HT-29 (cell line): ENCODE measurements around the gene TCEAL4. TPM values are rescaled to one million over a fixed set of nuclear protein-coding genes. Genes with fewer than 3 reads are reported as not detected.
"Not testable (repeated sequence)": the region's sequence is repeated elsewhere in the genome, so short reads cannot be mapped to it uniquely, and the experiment has no call there.

ENCODE experiments used
- DNase-seq: peaks from one replicate; pipeline ENCODE4 v3.0.0-alpha.2; 2015; ENCODE audit warnings: low spot score
- total RNA-seq: library from RNA; depleted of rRNA; stranded (reverse); fragments of >200 nt; shearing (Covaris generic); gene quantifications from 2 replicates; pipeline ENCODE4 v1.2.3, GENCODE V29; 2014

The TCEAL4 gene
- total RNA-seq, 1 experiment from 2014 or later: 3.2 TPM

DNA sequence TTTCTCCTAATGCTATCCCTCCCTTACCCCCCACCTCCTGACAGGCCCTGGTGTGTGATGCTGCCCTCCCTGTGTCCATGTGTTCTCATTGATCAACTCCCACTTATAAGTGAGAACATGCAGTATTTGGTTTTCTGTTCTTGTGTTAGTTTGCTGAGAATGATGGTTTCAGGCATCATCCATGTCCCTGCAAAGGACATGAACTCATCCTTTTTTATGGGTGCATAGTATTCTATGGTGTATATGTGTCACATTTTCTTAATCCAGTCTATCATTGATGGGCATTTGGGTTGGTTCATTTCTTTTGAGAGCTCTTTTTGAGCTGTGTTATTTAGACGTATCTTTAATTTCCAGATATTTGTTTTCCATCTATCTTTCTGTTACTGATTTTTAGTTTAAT, 7.0 kb downstream of the TCEAL4 start:
- not testable (repeated sequence) for DNase-seq

DNA sequence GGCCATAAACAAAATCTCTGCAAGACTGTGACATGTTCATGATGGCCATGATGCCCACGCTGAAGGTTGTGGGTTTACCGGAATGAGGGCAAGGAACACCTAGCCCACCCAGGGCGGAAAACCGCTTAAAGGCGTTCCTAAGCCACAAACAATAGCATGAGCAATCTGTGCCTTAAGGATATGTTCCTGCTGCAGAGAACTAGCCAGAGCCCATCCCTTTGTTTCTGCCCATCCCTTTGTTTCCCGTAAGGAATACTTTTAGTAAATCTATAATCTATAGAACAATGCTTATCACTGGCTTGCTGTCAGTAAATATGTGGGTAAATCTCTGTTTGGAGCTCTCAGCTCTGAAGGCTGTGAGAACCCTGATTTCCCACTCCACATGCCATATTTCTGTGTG, 9.9 kb downstream of the TCEAL4 start:
- not testable (repeated sequence) for DNase-seq

DNA sequence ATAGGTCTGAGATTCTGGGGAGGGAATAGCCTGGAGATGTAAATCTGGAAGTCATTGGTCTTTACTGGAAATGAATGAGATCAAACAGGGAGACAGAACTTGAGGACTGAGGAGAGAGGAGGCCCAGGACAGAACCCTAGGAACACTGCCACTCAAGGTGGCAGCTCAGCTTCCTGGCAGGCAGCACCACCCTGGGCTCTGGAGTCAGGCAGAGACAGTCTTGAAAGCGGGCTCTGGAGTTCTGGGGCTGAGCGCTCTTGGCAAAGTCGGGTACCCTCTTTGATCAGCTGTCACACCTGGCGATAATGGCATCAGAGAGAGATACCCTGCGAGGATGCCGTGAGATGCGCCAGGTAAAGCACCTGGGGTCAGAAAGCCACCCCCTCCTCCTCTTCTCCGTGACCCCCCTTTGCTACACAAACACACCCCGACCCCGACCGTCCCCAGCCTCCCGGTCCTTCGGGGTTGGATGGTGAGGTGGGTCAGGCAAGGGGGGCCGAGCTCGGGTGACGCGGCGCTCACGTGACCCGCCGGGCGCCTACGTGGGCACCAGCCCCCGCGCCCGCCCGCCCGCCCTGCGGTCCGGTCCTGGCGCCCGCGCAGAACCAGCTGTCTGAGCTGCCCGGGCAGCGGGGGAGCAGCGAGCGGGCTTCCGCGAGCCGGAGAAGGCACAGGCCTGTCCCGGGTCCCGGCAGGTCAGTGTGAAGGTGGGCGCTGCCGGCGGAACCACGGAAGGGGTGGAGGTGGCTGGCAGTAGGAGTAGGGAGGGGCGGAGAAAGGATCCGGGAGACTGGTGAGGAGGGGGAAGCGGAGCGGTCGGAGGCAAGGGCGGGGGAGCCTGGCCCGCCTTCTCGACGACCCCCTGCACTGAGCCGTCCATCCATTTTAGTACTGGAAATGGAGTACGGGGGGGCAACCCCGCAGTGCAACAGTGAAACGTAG, 22.3 kb downstream of the TCEAL4 start, which contains the start of gene TCEAL3:
Gene TCEAL3, plus strand, starts transcription at position 600 of the 942 bp plus-strand sequence. CDS start 1,102 bp downstream, outside the sequence.
- peak; percentile 8 for DNase-seq

DNA sequence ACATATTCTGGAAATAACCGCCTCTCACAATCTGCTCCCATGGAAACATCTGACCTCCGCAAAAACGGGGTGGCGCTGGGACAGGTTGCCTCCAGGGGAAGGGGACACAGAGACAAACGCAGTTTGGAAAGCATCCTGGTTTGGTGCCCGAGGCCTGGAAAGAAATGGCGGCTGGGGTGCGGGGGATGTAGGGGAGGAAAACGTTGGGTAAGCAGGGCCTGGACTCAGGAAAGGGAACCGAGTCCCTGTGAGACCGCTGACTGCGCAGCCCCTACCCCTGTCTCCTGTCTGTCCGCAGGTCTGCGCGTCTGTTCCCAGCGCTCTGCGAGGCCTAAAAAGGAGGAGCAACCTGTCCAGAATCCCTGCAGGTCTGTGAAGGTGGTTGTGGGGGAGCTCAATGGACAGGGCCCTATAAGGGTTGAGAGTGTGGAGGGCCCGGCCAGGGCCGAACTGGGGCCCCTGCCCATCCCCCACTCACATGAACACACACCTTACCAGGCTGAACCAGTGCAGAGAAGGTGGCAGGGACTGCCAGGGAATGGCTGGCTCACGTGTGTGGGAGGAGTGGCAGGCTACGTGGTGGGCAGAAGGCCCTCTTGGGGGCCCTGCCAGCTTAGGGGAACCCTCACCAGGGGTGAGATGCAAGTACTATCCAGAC, 23.1 kb downstream of the TCEAL4 start:
- DNase-seq: no peak

DNA sequence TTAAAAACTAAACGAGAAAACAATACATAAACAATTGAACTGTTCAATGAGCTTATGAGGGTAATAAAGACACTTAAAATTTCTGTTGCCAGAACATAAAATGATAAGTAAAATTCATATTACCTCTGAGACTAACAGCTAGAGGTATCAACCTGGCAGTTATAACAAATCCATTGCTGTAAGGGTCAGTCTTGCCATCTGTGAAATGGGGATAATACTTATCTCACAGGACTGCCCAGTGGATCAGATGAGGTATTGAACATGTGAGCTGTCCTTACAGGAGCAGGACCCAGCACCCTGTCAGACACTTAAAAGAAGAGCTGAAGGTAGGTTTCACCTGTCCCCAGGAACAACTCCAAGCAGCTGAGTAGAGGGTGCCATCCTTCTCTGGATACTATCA, 25.0 kb downstream of the TCEAL4 start:
- no peak for DNase-seq

DNA sequence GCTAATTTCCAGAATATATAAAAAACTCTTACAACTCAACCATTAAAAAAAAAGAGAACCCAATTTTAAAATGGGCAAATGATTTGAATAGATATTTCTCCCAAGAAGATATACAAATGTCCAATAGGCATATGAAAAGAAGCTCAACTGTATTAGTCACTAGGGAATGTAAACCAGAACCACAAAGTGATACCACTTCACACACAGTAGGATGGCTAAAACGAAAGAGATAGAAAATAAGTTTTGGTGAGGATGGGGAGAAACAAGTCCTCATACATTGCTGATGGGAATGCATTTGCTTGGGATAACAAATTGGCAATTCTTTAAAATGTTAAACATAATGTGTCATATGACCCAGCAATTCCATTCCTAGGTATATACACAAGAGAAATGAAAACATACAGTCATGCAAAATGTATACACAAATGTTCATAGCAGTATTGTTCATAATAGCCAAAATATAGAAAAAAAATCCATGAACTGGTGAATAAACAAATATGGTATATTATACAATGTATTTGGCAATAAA, 28.1 kb downstream of the TCEAL4 start:
- DNase-seq: no peak

DNA sequence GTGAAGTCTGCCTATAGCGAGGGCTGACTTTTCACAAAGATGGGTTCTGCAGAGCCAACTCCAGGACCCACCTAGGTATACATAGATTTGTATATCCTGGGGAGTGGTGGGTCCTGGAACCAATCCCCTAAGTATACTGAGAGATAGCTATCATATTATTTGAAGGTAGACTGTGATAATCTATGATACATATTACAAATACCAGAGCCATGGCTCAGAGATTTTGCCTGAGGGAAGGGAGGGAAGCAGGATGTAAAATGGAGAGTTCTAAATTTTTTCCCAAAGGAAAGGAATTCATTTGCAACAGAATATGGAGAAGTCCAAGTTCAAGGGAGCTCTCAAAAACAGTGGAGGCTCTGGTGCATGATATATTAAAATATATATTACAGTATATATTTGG, 29.7 kb downstream of the TCEAL4 start:
- no peak for DNase-seq

DNA sequence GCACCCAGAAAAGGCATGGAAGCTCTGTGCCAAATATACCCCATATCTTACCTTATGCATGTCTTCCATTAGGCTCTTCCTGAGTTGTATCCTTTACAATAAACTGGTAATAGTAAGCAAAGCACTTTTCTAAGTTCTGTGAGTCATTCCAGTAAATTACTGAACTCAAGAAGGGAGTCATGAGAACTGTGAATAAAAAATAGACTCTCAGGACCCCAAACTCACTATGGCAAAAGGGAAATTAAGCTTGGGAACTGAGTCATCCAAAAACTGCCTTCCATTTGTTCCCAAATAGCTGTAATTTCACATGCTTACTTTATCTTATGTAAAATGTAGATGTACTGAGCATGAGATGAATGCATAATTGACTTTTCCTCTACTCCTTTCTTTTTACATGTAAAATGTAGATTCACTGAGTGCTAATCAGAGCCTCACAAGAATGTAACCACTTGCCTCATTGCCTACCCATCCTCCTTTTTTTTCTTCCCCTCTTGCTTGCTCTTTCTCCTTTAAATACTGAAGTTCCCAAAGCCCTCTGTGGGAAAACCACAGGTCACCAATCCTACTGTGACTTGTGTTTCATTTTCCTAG, 30.6 kb downstream of the TCEAL4 start:
- no peak for DNase-seq

DNA sequence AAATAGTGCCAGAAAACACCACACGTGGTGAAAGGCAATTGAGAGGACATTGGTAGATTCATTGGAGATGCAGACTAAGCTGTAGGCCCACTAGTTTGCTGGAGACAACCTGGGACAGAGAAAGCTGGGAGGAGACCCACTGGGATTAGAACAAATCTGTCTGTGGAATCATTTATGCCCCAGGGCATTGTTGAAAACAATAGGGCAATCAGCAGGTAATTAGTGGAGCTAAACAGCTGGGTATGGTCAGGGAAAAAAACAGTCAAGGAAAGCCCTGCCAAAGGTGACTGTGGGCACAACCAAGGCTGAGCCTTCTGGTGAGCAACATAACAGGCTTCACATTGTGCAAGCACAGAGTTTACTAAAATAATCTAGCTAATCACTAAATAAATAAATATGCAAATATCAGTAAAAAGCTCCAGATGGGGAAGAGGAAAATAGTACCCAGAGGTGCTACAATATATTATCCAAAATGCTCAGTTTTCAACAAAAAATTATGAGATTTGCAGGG, 31.4 kb downstream of the TCEAL4 start:
- DNase-seq: no peak

DNA sequence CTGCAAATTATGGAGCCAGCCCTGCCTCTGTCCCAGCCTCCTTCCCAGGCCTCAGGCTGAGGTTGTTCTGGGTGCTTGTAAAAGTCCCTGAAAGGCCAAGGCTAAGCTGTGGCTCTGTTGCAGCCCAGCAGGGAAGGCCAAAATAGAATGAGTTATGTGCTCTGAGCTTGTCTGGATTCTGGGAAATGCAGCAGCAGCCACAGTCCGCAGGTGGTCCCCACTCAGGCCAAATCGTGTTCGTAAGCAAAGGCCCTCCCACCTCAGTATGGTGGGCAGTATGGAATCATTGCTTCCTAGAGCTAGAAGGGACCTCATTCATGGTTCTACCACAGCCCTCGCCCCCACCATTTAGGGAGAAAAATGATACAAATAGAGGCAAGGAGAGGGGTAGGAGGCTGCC, 38.8 kb downstream of the TCEAL4 start:
- DNase-seq: no peak

DNA sequence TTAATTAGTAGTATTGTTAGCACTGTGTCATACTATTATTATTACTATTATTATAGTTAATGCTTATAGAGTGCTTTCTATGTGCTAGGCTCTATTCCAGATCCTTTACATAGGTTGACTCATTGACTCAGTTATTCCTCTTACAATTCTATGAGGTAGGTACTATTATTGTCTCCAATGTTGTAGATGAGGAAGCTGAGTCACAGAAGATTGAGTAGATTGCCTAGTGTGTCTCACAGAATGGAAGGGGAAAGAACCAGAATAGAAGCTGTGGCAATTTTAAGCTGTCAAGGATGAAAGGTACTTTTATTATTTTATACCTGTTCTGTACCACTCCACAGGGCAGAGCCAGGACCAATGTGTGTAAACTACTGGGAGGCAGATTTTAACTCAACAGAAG, 41.5 kb downstream of the TCEAL4 start:
- DNase-seq: no peak

DNA sequence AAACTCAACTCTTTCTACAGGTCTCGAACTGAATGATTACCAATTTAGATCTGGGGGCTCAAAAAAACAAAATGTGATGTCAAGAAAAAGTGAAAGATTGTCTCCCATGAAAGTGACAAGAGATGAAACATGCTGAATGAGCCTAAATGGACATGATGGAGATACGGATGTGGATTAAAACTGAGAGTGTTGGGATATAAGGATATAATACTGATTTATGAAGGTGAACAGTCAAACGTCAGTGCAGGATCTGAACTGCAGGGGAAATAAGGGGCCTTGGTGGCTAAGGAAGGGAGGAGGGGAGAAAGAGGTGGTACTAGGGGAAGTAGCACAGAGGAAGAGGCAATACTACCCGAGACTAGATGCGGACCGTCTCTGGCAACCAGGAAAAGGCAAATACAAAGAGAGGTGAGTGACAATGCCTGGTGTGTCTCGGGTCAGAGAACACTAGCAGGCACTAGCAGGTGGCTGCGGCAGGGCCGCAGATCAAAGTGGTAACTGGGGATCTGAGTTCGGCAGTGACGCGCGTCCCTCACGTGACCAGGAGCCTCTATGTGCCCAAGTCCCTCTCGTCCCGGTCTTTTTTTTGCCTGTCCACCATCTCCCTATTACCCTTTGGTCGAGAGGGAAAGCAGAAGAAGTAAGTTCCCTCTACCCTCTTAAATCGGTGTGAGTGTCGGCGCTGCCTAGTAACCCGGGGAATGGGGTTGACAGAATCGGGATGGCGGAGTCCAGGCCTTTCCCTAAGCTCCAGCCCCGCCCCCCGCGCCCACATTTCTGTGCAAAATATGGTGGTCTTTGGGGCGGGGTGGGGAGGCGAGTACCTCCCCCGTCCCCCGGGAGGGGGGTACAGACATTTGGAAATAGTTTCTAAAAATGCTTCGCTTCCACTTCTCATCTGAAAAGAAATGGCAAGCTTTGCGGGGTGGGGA, 43.3 kb downstream of the TCEAL4 start, which contains the start of gene TCEAL1:
Gene TCEAL1, plus strand, starts transcription at position 590 of the 932 bp plus-strand sequence. CDS start 942 bp downstream, outside the sequence.
- peak; percentile 55 for DNase-seq

DNA sequence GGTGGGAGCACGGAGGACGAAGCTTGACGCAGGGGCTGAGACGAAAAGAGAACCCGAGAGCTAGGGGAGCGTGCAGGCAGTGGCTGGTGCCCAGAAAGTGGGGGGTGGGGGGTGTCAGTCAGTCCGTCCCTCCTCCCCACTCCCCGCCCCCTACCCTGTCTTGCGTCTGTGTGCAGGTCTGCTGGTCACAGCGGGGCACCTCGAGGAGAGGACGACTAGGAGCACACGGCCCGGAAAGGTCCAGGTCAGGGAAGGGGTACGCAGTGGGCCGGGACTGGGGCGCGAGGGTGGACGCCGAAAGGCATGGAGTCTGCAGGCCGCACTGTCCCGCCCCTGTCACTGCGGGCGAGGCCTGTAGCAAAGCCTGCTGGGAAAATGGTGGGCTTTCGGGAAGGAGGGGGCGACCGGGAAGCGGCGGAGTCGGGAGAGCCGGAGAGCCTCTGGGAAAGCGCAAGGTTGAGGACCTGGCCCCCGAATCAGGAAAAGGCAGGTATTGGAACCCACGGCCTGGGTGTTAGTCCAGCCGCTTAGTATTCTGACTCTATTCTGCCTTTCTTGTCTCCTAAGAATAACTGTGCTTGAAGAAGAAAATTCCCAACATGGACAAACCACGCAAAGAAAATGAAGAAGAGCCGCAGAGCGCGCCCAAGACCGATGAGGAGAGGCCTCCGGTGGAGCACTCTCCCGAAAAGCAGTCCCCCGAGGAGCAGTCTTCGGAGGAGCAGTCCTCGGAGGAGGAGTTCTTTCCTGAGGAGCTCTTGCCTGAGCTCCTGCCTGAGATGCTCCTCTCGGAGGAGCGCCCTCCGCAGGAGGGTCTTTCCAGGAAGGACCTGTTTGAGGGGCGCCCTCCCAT, 44.2 kb downstream of the TCEAL4 start:
- peak; percentile 51 for DNase-seq

DNA sequence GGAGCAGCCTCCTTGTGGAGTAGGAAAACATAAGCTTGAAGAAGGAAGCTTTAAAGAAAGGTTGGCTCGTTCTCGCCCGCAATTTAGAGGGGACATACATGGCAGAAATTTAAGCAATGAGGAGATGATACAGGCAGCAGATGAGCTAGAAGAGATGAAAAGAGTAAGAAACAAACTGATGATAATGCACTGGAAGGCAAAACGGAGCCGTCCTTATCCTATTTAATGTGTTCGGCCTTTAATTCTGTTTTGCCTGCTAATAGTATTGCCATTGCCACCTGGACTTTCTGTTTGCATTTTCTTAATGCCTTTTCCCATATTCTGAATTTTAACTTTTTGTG, 44.8 kb downstream of the TCEAL4 start:
- DNase-seq: no peak

DNA sequence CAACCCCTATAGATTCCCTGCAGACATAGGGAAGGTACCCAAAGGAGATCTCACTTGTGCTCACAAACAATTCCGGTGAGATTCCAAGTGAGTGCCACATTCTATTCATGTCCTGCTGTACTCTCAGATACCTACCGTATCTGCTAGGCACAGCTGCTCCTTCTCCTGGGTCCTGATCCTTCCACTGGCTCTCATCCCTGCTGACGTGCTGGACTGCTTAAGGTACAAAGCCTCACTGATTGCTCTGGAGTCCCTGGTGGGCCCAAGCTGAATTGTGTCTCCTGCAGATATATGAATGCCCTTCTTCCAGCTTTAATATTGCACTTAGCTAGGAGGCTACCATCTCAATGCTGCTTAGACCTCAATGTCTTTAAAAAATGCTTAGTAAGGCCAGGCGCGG, 45.8 kb downstream of the TCEAL4 start:
- DNase-seq: no peak

DNA sequence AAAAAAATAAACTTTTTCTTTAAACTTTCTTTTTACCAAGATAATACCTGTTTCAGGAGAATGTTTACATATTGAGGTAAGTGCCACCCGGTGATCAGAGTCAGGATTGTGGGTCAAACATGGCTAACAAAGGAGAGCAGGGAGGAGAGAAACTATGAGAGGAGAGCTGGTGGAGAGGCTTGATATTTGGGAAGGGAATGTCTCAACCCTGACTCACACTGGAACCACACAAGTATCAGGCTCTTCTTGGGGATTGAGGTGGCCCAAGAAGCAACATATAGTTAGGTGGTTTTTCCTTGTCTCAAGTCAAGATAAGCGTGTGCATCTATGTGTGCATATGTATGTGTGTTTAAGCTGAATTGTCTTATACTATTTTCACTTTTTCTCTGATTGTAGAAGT, 50.1 kb downstream of the TCEAL4 start:
- DNase-seq: no peak
